ENCODE measurements around the gene RGS14.
"Not testable (repeated sequence)": the region's sequence is repeated elsewhere in the genome, so short reads cannot be mapped to it uniquely, and the experiment has no call there.

RGS14 gene

GRCh38 chr5:177328545-177329231 is 29.0 kb upstream of the RGS14 start:
- no peak for FAIRE-seq

DNA sequence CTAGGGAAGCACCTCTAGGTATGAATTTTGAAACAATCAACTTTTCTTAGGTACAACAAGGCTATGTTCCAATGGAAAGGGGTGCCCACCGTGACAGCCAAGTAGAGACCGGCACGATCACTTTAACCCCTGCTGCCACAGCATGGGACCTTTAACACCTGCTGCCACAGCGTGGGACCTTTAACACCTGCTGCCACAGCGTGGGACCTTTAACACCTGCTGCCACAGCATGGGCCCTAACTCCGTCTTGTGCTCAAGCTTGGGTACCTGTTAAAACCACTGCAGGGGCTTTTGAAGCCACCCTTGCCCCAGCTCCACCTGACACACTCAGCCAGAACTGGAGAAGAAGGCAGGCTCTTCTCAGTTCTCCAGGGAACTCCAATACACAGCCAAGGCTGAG is 27.8 kb upstream of the RGS14 start:
- FAIRE-seq: no peak

GRCh38 chr5:177330991-177331842 is 26.5 kb upstream of the RGS14 start:
- FAIRE-seq: no peak

DNA sequence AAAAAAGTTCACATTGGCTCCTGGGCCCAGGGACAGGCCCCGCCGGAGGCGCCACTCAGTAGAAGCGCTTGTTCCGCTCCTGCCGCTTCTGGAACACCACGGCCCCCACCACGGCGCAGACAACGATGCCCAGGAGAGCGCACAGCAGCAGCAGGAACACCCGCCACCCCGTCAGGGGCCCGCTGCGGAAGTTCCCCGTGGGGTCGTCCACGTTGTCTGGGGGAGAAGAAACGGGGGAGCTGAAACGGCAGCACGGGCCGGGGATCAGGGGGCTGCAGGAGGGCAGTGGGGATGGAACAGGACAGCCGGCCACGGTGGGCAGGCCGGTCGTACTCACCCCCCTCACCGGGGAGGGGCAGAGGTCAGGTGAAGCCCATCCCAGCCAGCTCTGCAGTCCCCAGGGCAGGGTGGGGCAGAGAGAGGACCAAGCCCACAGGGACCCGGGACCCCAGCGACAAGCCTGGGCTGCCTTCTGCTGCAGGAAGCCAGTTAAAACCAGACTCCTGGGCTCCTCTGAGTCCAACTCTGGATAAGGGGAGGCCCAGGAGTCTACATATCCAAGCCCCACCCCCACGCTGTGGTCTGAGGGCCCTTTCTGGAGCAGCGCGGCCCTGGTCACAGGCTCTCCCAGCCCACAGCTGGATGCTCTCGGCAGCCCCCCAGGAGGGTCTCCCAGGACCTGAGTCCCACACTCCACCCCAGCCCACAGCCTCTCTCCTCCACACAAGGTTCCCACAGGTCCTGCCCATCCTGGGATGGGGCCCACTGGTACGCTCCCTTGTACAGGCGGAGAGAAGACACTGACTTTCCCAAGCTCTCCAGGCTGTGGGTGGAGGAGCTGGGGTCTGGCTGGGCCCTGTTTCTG is 25.5 kb upstream of the RGS14 start:
- FAIRE-seq: no peak

DNA sequence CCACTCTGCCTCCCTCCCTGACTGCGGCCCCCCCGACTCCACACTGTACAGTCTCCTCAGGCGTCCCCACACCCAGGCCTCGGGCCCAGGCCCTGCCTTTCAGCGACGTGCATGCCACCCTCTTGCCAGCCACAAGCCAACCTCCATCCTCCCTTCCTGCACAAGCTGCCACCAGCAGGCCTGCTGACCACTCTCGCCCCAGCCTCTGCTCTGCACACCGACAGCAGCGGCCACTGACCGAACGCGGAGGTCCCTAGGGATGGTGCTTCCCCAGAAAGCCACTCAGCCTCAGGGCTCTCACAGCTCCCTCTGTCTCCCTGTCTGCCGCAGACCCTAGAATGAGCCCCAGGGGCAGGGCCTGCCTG is 24.8 kb upstream of the RGS14 start:
- no peak for FAIRE-seq

DNA sequence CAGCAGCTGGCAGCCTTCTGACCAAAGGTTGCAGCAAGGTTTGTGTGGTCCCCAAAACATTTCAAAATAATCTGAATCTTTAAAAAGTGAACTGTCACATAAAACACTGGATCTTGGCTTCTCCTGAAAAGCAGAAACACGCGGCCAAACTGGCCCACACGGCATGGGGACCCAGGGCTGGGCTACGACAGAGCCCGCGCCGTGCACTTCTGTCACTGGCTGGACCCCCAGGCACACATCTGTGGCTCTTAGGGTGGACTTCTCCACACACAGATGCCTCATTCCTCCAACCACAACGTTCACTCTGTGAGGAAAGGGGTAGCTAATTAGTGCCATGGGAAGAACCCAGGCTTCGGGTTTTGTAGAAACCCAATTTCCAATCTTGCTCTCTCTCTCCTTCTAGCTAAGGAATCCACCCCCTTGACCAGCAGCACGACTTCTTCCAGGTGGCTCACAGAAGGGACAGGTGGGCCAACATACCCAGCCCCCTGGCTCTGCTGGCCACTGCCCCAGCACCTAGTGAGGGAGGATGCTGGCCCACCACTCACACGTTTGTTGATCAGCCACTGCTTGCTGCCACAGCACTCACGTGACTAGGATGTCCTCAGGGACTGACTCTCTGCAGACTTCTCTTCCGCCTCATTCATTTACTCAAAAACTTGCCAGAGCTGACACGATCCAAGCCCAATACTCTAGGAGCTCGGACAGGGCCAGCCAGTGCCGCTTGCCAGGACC is 24.1 kb upstream of the RGS14 start:
- no peak for FAIRE-seq

DNA sequence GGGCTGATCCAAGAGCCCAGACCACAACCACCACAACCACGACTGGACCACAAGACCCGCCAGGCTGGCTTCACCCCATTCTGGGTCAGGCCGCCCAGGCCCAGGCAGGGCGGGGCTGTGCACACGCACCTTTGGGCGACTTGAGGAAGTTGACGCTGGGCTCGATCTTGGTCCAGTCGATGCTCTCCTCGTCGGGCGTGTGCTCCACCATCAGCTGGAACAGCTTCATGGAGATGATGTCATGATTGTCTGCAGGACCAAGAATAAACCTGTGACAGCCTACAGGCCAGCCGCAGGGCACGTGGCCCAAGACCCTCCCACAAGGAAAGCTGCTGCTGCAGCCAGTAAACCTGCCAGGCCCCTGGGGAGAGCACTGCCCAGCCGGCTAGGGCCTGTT is 23.6 kb upstream of the RGS14 start:
- FAIRE-seq: no peak

DNA sequence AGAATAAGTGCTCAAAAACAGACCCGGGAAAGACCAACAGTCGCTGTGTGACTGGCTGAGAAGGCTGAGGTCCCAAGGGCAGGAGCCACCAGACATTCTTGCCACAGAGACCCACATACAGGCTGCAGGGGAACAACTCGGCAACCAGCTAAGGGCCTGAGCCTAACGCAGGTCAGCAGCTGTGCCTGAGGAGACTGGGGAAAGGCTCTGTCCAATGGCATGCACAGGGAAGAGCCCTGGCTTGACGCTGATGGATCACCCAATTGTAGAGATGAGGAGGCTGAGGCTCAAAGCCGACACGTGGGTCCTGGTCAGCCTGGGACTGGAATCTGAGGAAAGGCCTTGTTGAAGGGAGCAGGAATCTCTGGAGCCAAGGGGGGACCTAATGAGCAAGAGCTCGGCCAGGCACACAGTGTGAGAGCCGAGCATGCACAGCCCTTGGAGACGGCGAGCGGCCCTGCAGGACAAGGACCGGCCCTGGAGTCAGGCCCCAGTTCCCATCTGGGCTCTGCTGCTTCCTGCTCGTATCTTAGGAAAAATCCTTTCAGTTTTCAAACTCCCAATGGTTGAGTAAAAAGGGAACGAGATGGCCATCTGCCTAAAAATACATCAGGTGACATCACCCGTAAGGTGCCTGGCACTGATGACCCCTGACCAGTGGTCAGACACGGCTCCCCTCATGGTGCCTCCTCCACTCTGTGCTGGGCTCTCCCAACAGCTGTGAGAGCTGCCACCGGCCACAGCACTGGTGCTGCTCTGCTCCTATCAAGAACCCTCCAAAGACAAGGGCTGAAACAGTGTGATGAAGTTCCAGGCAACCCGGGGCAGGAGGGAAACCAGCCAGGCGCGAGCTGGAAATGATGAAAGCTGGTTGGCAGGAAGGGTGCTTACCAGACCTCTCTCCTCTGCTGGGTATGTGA is 22.7 kb upstream of the RGS14 start:
- no peak for FAIRE-seq

- FAIRE-seq: no peak
Measured at GRCh38 chr5:177335701-177336065, 22.0 kb upstream of the RGS14 start.

GRCh38 chr5:177336112-177336511 is 21.6 kb upstream of the RGS14 start:
- FAIRE-seq: no peak

DNA sequence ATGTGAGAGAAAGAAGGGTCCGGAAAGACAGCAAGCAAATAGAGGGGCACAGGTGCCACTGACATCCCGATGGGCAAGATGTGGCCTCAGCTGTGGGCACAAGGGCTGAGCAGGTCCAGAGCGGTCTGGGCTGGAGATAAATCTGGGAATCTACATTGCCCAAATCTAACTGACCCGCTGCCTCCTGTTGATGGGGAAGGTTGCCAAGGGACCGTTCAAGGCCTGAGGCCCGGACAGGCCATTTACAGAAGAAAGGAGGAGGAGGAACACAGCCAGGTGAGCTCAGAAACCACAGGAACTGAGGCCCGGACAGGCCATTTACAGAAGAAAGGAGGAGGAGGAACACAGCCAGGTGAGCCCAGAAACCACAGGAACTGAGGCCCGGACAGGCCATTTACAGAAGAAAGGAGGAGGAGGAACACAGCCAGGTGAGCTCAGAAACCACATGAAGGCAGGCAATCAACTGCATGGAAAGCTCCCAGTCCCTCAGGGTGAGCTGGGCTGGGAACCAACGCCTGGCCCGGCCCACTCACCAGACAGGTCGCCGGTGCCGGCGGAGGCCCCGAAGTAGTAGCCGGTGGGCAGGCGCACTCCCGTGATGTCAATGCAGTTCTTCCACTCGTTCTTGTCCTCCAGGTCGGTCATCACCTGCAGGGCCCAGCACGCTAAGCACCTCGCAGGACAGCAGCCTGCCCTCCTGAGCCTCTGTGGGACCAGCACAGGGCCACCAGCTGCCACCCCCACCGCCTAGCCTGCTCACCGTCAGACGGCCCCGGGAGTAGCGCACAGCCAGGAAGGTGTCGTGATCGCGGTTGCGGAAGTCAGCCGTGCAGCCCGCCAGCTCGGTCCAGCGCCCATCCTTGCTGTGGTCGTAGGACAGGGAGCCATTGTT is 20.9 kb upstream of the RGS14 start:
- no peak for FAIRE-seq

DNA sequence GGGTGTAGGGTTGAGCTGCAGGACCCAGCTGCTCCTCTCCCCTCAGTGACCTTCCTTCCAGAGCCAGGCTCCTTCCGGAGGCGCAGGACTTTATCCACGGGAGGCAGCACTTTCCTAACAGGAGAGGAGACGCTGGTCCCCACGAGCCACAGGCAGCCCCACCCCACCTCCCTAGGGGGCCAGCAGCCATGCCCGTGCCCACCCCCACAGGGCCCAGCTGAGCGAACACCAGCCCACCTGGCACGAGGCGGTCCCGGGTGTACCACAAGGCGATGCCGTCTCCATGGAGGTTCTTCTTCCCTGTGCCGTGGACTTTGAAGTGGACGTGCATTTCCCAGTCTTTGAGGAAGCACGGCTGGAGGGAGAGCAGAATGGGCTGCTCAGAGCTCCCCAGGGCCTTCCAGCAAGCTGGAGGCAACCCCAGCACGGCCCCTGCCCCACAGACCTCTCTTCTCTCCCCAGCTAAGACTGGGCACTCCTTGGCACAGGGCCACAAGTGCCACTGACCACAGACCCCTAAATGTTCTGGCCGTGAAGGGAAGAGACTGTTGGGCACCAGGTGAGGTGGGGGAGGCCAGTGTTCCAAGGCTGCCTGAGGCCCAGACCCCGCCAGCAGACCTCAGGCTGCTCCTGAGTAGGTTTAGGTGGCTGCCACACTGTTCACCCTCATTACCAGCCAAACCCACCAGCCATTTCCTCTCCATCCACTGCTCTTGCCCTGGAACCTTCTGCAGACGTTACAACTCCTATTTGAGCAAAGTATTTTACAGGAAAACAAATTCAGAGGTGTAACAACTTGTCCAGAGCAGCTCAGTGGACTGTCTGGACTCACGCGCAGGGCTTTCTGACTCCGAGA is 19.2 kb upstream of the RGS14 start:
- no peak for FAIRE-seq

- no peak for FAIRE-seq
Measured at GRCh38 chr5:177339107-177339638, 18.6 kb upstream of the RGS14 start.

DNA sequence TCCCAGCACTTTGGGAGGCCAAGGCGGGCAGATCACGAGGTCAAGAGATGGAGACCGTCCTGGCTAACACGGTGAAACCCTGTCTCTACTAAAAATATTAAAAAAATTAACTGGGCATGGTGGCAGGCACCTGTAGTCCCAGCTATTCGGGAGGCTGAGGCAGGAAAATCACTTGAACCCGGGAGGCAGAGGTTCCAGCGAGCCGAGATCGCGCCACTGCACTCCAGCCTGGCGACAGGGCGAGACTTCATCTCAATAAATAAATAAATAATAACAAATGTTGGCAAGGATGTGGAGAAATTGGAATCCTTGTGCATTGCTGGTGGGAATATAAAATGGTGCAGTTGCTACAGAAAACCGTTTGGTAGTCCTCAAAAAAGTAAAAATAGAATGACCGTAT is 14.7 kb upstream of the RGS14 start:
- not testable (repeated sequence) for FAIRE-seq

- no peak for FAIRE-seq
Measured at GRCh38 chr5:177343777-177344176, 13.9 kb upstream of the RGS14 start.

- no peak for FAIRE-seq
Measured at GRCh38 chr5:177344891-177345290, 12.8 kb upstream of the RGS14 start.

GRCh38 chr5:177346820-177347219 is 10.9 kb upstream of the RGS14 start:
- FAIRE-seq: no peak

GRCh38 chr5:177347699-177348098 is 10.0 kb upstream of the RGS14 start:
- FAIRE-seq: no peak

DNA sequence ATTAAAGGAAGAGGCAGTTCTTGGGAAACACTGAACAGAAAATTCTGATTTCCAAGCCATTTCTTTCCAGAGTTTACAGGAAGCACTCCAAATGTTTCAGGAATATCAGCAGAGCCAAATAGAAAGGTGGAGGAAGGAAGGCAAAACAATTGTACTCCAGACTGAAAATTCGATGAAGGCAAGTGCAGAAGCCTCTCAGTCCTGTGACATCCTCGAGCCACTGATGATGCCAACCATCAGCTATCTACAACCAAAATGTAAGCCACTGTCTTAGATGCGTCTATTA is 8.4 kb upstream of the RGS14 start:
- no peak for FAIRE-seq

GRCh38 chr5:177349762-177350161 is 8.0 kb upstream of the RGS14 start:
- no peak for FAIRE-seq

Data from G401.6 (cell line).